ENCODE data around the gene TSPAN10.

The TSPAN10 gene

GRCh38 chr17:81650951-81651350 is 14.0 kb downstream of the TSPAN10 start:
- H3K4me3 ChIP-seq (ENCODE audit: low read depth, low read length) = no peak overlapping the region
- H3K9me3 ChIP-seq (ENCODE audit: control insufficient read depth, insufficient read depth, low read depth, low read length) = no peaks in the 10 kb centered on the region
- no peak overlapping the region for H3K9ac ChIP-seq (ENCODE audit: low read length)
- no peaks in the 10 kb centered on the region for H3K36me3 ChIP-seq (ENCODE audit: control insufficient read depth, insufficient read depth, low read length)
- H3K4me1 ChIP-seq (ENCODE audit: control insufficient read depth, insufficient read depth, low read length) = peaks cover 32% of the 10 kb centered on the region
- no peak overlapping the region for H3K27ac ChIP-seq (ENCODE audit: low read depth, low read length)
- peaks cover 24% of the 10 kb centered on the region for H3K27me3 ChIP-seq (ENCODE audit: control insufficient read depth, insufficient read depth, low read length)

GRCh38 chr17:81651692-81652091 is 14.7 kb downstream of the TSPAN10 start:
- Histone ChIP-seq H3K27ac (ENCODE audit: low read depth, low read length) (no peak overlapping the region), H3K9ac (ENCODE audit: low read length) (no peak overlapping the region), H3K27me3 (ENCODE audit: control insufficient read depth, insufficient read depth, low read length) (peaks cover 23% of the 10 kb centered on the region), H3K4me1 (ENCODE audit: control insufficient read depth, insufficient read depth, low read length) (peaks cover 32% of the 10 kb centered on the region), H3K36me3 (ENCODE audit: control insufficient read depth, insufficient read depth, low read length) (no peaks in the 10 kb centered on the region), H3K9me3 (ENCODE audit: control insufficient read depth, insufficient read depth, low read depth, low read length) (no peaks in the 10 kb centered on the region), H3K4me3 (ENCODE audit: low read depth, low read length) (no peak overlapping the region)

- Histone ChIP-seq H3K4me1 (ENCODE audit: control insufficient read depth, insufficient read depth, low read length) (peaks cover 23% of the 10 kb centered on the region), H3K9ac (ENCODE audit: low read length) (peak overlapping the region; percentile 56), H3K27ac (ENCODE audit: low read depth, low read length) (peak overlapping the region; percentile 65; the same call in 1 of the 2 replicates)
Observed at GRCh38 chr17:81652906-81653771, 16.1 kb downstream of the TSPAN10 start.

GRCh38 chr17:81655378-81656117 is 18.6 kb downstream of the TSPAN10 start:
- Histone ChIP-seq H3K4me1 (ENCODE audit: control insufficient read depth, insufficient read depth, low read length) (peaks cover 17% of the 10 kb centered on the region), H3K27me3 (ENCODE audit: control insufficient read depth, insufficient read depth, low read length) (no peaks in the 10 kb centered on the region), H3K9me3 (ENCODE audit: control insufficient read depth, insufficient read depth, low read depth, low read length) (no peaks in the 10 kb centered on the region), H3K36me3 (ENCODE audit: control insufficient read depth, insufficient read depth, low read length) (no peaks in the 10 kb centered on the region), H3K27ac (ENCODE audit: low read depth, low read length) (no peak overlapping the region), H3K9ac (ENCODE audit: low read length) (no peak overlapping the region), H3K4me3 (ENCODE audit: low read depth, low read length) (no peak overlapping the region)

More at GRCh38 chr17:81652906-81653771, 16.1 kb downstream of the TSPAN10 start:
- no peaks in the 10 kb centered on the region for H3K36me3 ChIP-seq (ENCODE audit: control insufficient read depth, insufficient read depth, low read length)
- peak overlapping the region; percentile 56 for H3K4me3 ChIP-seq (ENCODE audit: low read depth, low read length)
- peaks cover 9% of the 10 kb centered on the region for H3K27me3 ChIP-seq (ENCODE audit: control insufficient read depth, insufficient read depth, low read length)
- no peaks in the 10 kb centered on the region for H3K9me3 ChIP-seq (ENCODE audit: control insufficient read depth, insufficient read depth, low read depth, low read length)

- Histone ChIP-seq H3K9ac (ENCODE audit: low read length) (no peak within 1 kb of the TSS), H3K27me3 (ENCODE audit: control insufficient read depth, insufficient read depth, low read length) (no peaks in the 10 kb centered on the region), H3K4me3 (ENCODE audit: low read depth, low read length) (no peak within 1 kb of the TSS), H3K9me3 (ENCODE audit: control insufficient read depth, insufficient read depth, low read depth, low read length) (no peaks in the 10 kb centered on the region), H3K4me1 (ENCODE audit: control insufficient read depth, insufficient read depth, low read length) (peaks cover 12% of the 10 kb centered on the region), H3K27ac (ENCODE audit: low read depth, low read length) (no peak within 1 kb of the TSS), H3K36me3 (ENCODE audit: control insufficient read depth, insufficient read depth, low read length) (no peaks in the 10 kb centered on the region)
Observed at GRCh38 chr17:81656118-81656743, 19.2 kb downstream of the TSPAN10 start, which contains the start of gene PDE6G. TSS of gene PDE6G (minus strand) at chr17:81656542. CDS start at chr17:81653305, 3,237 bp downstream.

GRCh38 chr17:81656835-81657234 is 19.8 kb downstream of the TSPAN10 start:
- H3K4me1 ChIP-seq (ENCODE audit: control insufficient read depth, insufficient read depth, low read length) = peaks cover 12% of the 10 kb centered on the region
- no peak overlapping the region for H3K4me3 ChIP-seq (ENCODE audit: low read depth, low read length)
- no peak overlapping the region for H3K9ac ChIP-seq (ENCODE audit: low read length)

GRCh38 chr17:81659038-81659437 is 22.0 kb downstream of the TSPAN10 start:
- Histone ChIP-seq H3K9ac (ENCODE audit: low read length) (no peak overlapping the region), H3K9me3 (ENCODE audit: control insufficient read depth, insufficient read depth, low read depth, low read length) (no peaks in the 10 kb centered on the region), H3K27me3 (ENCODE audit: control insufficient read depth, insufficient read depth, low read length) (no peaks in the 10 kb centered on the region), H3K36me3 (ENCODE audit: control insufficient read depth, insufficient read depth, low read length) (0 out of 2 replicates have a peak, but pooled peaks cover 3% of the 10 kb centered on the region), H3K4me3 (ENCODE audit: low read depth, low read length) (no peak overlapping the region), H3K27ac (ENCODE audit: low read depth, low read length) (no peak overlapping the region), H3K4me1 (ENCODE audit: control insufficient read depth, insufficient read depth, low read length) (peaks cover 5% of the 10 kb centered on the region; the same call in 1 of the 2 replicates)

More at GRCh38 chr17:81656835-81657234, 19.8 kb downstream of the TSPAN10 start:
- H3K9me3 ChIP-seq (ENCODE audit: control insufficient read depth, insufficient read depth, low read depth, low read length) = no peaks in the 10 kb centered on the region
- no peak overlapping the region for H3K27ac ChIP-seq (ENCODE audit: low read depth, low read length)
- no peaks in the 10 kb centered on the region for H3K36me3 ChIP-seq (ENCODE audit: control insufficient read depth, insufficient read depth, low read length)
- H3K27me3 ChIP-seq (ENCODE audit: control insufficient read depth, insufficient read depth, low read length) = no peaks in the 10 kb centered on the region

GRCh38 chr17:81660441-81660840 is 23.4 kb downstream of the TSPAN10 start:
- Histone ChIP-seq H3K27ac (ENCODE audit: low read depth, low read length) (no peak overlapping the region), H3K9me3 (ENCODE audit: control insufficient read depth, insufficient read depth, low read depth, low read length) (no peaks in the 10 kb centered on the region), H3K9ac (ENCODE audit: low read length) (no peak overlapping the region), H3K4me1 (ENCODE audit: control insufficient read depth, insufficient read depth, low read length) (peaks cover 8% of the 10 kb centered on the region), H3K4me3 (ENCODE audit: low read depth, low read length) (no peak overlapping the region), H3K36me3 (ENCODE audit: control insufficient read depth, insufficient read depth, low read length) (peaks cover 12% of the 10 kb centered on the region), H3K27me3 (ENCODE audit: control insufficient read depth, insufficient read depth, low read length) (no peaks in the 10 kb centered on the region)

- Histone ChIP-seq H3K36me3 (ENCODE audit: control insufficient read depth, insufficient read depth, low read length) (peaks cover 12% of the 10 kb centered on the region), H3K27ac (ENCODE audit: low read depth, low read length) (no peak overlapping the region), H3K4me1 (ENCODE audit: control insufficient read depth, insufficient read depth, low read length) (peaks cover 11% of the 10 kb centered on the region), H3K9me3 (ENCODE audit: control insufficient read depth, insufficient read depth, low read depth, low read length) (no peaks in the 10 kb centered on the region), H3K27me3 (ENCODE audit: control insufficient read depth, insufficient read depth, low read length) (no peaks in the 10 kb centered on the region), H3K9ac (ENCODE audit: low read length) (no peak overlapping the region), H3K4me3 (ENCODE audit: low read depth, low read length) (no peak overlapping the region)
Observed at GRCh38 chr17:81662002-81662401, 25.0 kb downstream of the TSPAN10 start.

GRCh38 chr17:81664051-81664470 is 27.1 kb downstream of the TSPAN10 start:
- no peaks in the 10 kb centered on the region for H3K27me3 ChIP-seq (ENCODE audit: control insufficient read depth, insufficient read depth, low read length)
- H3K9ac ChIP-seq (ENCODE audit: low read length) = no peak overlapping the region
- peaks cover 15% of the 10 kb centered on the region for H3K4me1 ChIP-seq (ENCODE audit: control insufficient read depth, insufficient read depth, low read length)
- peaks cover 26% of the 10 kb centered on the region for H3K36me3 ChIP-seq (ENCODE audit: control insufficient read depth, insufficient read depth, low read length)
- H3K4me3 ChIP-seq (ENCODE audit: low read depth, low read length) = no peak overlapping the region
- H3K9me3 ChIP-seq (ENCODE audit: control insufficient read depth, insufficient read depth, low read depth, low read length) = no peaks in the 10 kb centered on the region
- H3K27ac ChIP-seq (ENCODE audit: low read depth, low read length) = no peak overlapping the region

Data from HUES6 (cell line).